GM18526 (cell line): ENCODE measurements around the gene TBC1D3I.
"Not testable (repeated sequence)": the region's sequence is repeated elsewhere in the genome, so short reads cannot be mapped to it uniquely, and the experiment has no call there.

ENCODE experiments used
- POLR2A ChIP-seq: IDR thresholded peaks from 3 replicates; pipeline ENCODE4 v1.6.1; 2011; ENCODE audit not compliant: insufficient read length; ENCODE audit errors: extremely low read depth

Gene TBC1D3I

DNA sequence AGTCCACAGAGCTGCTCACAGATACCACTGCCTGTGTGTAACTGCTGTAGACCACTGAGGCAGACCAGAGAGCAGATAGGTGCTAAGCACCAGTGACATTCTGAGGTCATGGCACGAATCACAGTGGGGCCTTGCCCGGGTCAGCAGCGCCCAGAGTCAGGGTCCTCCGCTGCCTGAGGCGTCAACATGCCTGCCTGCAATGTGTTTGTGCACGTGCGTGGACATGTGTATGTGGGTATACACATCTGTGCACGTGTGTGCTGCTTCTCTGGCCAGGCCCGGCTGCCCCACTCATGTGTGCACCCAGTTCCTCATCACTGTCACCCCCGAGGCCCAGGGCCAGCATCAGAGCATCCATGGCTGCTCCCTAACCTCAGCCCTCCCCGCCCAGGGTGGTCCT, at the start of gene TBC1D3I:
Gene TBC1D3I (minus strand): TSS at position 101 of the 400 bp plus-strand sequence. CDS start 1,585 bp downstream, outside the sequence.
- TF ChIP-seq POLR2A, result not testable (repeated sequence)

DNA sequence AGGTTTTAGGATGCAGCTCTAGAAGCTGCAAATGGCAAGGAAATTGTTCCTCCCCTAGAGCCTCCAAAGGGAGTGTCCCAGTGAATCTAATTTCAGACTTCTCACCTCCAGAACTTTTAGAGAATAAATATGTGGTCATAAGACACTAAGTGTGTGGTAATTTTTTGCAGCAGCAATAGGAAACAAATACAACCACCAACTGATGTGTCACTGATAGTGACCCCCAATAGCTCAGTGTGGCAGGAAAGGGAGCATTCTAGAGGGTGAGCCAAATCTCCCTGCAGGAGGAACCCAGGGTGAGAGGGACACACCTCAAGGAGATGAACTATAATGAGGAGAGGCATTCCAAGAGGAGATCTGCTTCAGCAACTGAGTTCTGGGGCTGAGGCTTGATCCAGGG, 49.5 kb downstream of the TBC1D3I start:
- TF ChIP-seq POLR2A, result no peak

DNA sequence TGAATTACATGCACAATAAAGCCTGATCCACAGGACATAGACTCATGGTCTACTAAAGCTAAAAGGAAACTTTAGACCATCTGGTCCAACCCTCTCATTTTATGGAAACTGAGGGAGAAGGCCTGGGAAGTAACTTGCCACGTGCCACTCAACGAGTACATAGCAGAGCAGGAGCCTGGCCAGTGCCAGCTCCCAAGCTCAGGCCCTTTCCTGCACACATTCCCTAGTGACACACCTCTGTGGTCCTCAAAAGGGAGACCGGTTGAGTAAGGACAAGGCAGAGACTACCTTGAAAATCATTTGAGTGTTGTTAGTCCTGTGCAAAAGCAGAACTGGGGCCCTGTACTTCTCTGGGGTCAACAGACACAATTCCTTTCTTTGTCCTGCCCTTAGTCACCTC, 50.7 kb downstream of the TBC1D3I start:
- no peak for TF ChIP-seq POLR2A

DNA sequence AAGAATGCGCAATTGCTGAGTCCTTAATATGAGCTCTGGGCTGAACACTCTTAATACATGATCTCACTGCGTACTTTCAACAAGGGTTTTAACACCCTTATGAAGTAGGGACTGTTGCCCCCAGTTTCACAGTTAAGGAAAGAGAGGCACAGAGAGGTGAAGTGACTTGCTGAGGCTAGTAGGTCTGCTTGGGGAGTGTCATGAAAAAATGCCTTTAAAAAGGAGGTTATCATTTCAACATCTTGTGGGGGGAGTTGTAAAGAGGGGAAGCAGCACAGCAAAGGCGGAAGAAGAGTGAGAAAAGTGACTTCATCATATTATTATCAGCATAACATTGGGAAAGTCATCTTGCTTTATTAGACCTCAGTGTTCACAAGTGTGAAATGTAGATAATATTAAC, 51.4 kb downstream of the TBC1D3I start:
- TF ChIP-seq POLR2A, result no peak

DNA sequence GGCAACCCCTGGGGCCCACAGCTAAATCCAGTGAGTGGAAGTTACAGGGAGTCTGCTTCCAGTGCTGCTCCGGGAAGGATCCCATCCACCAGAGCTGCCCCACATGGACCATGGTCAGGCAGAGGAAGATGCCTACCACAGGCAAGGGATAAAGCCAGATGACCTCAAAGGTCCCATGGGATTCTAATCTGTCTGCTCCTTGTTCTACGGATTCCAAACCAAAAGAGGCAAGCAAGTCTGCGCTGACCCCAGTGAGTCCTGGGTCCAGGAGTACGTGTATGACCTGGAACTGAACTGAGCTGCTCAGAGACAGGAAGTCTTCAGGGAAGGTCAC, 52.1 kb downstream of the TBC1D3I start:
- TF ChIP-seq POLR2A, result peak; percentile 7

DNA sequence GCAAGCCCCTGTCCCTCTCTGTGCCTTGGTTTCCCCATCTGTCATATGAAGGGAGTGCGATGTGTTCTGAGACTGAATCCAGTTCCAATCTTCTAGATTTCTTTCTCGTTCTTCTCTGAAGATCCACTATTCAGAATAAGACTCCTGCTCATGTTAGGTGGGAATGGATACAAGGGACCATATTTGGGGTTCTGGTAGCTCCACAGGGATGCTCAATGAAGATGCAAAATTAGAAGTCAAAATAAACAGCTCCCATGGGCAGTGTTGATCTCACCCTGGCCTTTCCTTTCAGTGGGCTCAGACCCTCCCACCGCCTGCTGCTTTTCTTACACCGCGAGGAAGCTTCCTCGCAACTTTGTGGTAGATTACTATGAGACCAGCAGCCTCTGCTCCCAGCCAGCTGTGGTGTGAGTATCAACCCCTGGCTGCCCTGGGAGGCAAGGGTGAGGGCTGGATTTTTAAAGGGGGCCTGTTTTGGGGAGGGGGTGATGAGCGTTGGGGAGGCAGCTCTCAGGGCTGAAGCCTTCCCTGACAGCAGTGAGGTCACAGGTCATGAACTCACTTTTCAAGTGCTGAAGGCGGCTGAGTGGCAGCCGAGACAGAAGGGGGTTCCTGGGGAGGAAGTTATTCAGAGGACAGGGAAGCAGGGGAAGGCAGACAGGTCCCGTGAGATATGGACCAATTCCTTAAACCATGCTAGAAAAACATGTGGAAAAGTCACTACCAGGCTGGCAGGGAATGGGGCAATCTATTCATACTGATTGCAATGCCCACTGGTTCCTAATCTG, 52.7 kb downstream of the TBC1D3I start:
- TF ChIP-seq POLR2A, result peak; percentile 6

DNA sequence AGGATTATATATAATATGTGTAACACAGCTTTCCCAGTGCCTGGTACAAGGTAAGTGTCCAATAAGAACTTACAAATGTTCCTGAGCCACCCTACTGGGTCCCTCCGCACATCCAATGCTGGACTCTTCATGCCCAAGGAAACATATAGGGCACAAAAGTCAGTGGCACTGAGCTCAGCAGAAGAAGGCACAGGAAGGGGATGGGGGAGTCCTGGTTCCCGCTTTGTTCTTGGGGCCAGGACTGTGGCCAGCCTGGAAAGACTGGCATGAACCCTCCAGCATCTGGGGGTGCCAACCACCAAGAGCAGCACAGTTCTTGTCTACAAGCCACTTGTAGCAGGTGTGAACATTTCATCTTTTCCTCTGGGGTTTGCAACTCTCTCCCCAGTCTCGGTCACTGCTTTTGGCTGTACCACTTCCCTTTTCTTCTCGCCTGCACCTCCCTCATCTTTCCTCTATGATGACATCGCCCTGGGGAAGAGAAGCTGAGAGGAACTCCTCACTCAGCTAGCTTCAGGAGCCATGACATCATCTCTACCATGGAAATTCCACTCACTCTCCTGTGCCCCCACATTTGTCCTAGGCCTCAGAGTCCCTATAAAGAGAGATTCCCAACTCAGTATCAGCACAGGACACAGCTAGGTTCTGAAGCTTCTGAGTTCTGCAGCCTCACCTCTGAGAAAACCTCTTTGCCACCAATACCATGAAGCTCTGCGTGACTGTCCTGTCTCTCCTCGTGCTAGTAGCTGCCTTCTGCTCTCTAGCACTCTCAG, 53.7 kb downstream of the TBC1D3I start, which contains the start of gene CCL4L2:
Gene CCL4L2 (plus strand): TSS at position 625 of the 773 bp plus-strand sequence.
- peak; percentile 16 for TF ChIP-seq POLR2A

DNA sequence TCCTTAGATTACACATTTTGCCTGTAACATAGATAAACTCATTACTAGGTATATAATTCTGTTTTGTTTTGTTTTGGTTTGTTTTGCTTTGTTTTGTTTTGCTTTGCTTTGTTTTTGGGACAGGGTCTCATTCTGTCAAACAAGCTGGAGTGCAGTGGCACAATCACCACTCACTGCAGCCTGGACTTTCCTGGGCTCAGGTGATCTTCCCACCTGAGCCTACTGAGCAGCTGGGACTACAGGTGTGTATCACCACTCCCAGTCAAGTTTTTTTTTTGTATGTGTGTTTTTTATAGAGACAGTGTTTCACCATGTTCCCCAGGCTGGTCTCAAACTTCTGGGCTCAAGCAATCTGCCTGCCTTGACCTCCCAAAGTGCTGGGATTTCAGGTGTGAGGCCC, 54.8 kb downstream of the TBC1D3I start:
- TF ChIP-seq POLR2A, result no peak

DNA sequence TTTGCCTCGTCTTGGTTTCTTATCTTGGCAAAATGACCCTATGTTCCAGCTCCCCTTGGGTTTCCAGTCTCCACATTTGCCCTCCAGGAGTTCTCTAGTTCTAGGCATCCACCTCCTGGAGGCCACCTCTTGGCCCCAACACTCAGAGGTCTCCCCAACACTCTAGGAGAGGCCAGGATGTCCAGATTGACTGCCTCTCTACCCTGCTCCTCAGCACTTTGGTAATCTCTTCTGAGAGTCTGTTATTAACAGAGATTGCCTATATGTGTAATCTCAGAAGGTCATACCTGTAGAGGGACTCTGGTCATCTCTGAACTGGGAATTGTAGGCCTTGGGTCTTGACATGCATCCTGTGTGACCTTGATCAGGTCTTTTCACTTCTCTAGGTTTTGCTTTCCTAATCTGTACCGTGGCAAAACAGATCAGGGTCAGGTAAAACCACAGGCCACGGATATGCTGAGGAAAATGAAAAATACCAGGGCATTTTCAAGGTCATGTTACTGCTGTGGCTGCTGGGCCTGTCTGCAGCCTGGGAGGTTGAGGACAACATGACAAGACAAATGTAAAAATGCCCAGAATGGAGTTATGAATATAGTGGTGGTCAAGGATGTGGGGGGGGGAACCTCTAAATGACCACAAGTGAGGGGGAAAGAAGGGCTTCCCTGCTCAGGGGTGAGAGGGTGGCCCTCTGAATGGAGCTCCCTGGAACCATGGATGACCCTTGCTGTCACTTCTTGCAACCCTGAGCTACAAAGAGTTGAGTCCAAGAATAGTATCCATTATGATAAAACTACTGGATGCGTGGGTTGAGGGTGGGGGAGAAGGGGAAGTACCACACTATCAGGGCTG, 58.5 kb downstream of the TBC1D3I start:
- no peak for TF ChIP-seq POLR2A

DNA sequence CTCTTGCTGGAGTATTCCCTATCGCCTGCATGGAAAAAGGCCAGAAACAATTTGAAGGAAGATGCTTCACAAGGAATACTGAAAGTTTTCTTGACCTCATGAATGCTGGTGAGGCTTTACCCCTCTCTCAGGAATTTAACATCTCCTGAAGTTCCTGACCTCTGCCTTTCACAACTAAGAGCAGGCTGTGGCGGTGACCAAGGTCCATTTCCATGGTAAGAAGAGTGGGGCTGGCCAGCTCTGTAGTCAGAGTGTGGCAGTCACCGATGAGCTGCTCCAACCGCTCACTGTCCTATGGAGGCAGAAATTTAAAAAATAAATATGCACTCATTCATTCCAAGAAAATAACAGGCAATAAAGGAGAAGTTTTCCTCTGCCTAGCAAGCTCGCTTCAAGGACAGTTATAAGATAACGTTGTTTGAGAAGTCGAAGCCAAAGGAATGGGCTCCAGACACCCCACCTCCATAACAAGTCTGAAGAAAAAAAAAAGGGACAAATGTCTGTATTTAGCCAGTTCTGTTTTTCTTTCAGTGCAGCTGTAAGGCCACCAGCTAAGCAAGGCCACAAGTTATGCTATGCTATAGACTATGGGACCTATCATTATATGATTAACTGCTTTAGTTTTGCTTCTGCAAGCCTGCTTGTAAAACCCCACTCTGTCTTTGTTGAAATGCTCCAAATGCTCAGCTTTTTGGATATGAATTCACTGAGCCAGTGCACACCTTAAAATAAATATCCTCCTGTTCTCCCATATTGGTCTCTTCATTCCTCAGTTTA, 59.5 kb downstream of the TBC1D3I start:
- no peak for TF ChIP-seq POLR2A
